Femur (tissue), 1 donor: ENCODE measurements around the gene EBI3.
"Not testable (repeated sequence)": the region's sequence is repeated elsewhere in the genome, so short reads cannot be mapped to it uniquely, and the experiment has no call there.

Source experiments
- DNase-seq: peaks from one replicate; pipeline ENCODE4 v3.0.0-alpha.2; 2017

Gene EBI3

GRCh38 chr19:4229179-4229931 lies at the start of gene EBI3:
Gene EBI3, plus strand, starts transcription at chr19:4229523. Its CDS starts 28 bp downstream, at chr19:4229551.
- DNase-seq = no peak

DNA sequence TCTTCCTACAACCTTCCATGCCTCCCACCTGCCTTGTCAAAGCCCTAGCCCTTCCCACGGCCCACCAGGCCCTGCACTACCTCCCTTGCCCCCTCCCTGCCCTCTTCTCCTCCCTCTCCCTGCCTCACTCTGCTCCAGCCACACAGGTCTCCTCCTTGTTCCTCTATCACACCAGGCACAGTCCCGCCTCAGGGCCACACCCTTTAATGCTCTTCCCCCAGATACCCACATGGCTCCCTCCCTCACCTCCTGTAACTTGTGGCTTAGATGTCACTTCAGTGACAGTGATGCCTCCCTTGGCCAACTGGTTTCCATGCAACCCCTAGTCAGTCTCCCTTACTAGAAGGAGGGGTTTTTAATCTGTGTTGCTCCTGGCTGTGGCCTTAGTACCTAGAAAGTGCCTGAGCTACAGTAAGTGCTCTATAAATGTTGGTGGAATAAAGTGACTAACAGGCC lies 48.2 kb upstream of the EBI3 start:
- DNase-seq = no peak

DNA sequence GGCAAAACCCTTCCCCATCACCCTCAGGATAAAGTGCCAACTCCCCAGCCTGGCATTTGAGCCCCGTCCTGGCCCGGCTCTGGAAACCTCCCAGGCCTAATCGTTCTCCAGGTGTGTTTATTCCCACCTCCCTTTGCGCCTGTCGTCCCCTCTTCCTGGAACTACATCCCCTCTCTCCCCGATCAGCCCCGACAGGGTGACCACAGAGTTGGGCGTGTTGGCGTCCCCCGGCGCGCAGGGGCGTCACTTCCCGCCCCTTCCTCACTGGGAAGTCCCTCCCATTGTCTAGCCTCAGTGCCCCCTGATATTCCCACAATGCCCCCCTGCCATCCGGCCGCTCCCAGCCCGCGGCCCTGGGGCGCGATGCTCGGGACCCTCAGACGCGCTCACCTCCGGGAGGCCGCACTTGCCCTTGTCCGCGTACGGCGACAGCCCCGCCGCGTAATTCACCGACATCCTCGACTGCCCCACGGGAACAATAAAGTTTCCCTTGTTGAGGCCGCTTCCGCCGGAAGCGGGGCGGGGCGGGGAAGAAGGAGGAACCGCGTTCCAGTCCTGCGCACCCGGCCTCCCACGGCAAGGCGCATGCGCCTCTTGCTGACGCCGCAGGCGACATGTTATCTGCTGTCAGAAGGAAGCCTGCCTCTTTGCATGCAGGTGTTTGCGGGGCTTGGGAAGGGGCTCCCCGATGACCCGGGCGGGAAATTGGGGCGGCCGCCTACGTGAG lies 47.1 kb upstream of the EBI3 start, which contains the start of the genes ANKRD24 and SIRT6:
Gene ANKRD24 (plus strand): TSS at position 606 of the 727 bp plus-strand sequence. CDS start 3,737 bp downstream, outside the sequence.
Gene SIRT6 (minus strand): TSS at position 480 of the 727 bp plus-strand sequence. CDS start 24 bp downstream, at position 456.
- peak; percentile 96 for DNase-seq

GRCh38 chr19:4183967-4184717 lies 45.2 kb upstream of the EBI3 start:
- DNase-seq = peak; percentile 38

DNA sequence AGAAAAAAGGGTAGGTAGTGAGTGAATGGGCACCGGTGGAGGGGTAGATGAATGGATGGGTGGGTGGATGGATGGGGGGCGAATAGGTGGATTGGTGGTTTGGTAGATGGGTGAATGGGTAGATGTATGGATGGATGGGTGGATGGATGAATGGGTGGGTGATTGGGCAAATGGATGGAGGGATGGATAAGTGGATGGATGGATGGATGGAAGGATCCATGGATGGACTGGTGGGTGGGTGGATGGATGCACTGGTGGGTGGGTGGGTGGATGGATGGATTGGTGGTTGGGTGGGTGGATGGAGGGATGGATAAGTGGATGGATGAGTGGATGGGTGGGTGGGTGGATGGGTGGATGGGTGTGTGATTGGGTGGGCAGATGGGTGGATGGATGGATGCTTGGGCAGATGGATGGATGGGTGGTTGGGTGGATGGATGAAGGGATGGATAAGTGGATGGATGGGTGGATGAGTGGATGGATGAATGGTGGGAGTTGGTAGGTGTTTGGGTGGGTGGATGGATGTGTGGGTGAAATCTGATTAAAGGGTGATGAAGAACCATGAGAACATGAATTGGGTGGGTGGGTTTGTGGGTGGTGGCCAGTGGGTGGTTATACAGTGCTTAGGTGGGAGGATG lies 44.5 kb upstream of the EBI3 start:
- no peak for DNase-seq

GRCh38 chr19:4185413-4186086 lies 43.8 kb upstream of the EBI3 start:
- DNase-seq = no peak

- peak; percentile 69 for DNase-seq
Measured at GRCh38 chr19:4186087-4186993, 43.0 kb upstream of the EBI3 start.

GRCh38 chr19:4187313-4188122 lies 41.8 kb upstream of the EBI3 start:
- DNase-seq = no peak

DNA sequence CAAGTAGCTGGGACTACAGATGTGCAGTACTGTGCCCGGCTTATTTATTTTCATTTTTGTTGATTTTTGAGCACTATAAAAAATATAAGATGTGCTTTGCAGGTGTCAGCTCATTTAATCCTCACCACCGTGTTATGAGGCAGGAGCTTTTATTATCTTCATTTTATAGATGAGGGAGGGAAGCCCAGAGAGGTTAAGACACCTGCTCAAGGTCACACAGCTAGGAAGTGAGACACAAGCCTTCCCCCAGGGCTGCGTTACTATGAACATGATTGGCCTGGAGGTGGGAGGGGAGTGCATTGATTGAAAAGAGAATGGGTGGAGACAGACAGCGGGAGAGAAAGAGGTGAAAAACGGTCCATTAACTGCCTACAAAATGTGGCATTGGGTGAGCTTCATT lies 39.7 kb upstream of the EBI3 start:
- DNase-seq = no peak

DNA sequence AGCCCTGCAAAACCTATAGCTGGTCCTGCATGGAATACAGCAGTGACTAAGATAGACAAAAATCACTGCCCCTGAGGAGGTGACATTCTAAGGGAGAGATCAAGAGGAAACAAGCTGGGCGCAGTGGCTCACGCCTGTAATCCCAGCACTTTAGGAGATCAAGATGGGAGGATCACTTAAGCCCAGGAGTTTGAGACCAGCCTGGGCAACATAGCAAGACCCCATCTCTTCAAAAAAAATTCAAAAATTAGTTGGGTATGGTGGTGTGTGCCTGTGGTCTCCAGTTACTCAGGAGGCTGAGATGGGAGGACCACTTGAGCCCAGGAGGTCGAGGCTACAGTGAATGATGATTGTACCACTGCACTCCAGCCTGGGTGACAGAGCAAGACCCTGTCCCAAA lies 36.8 kb upstream of the EBI3 start:
- DNase-seq = not testable (repeated sequence)

DNA sequence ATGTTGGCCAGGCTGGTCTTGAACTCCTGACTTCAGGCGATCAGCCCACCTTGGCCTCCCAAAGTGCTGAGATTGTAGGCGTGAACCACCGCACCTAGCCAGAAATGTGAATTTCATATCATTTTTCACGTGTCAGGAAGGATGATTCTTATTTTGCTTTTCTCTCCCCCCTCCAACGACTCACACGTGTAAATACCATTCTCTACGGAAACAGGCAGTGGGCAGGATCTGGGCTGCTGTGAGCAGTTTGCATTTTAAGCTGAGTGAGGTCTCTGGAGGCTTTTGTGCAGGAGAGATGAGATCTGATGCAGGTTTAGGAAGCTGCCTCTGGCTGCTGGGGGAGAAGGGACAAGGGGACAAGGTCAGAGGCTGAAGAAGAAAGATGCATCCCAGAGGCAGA lies 35.0 kb upstream of the EBI3 start:
- no peak for DNase-seq

GRCh38 chr19:4196009-4196408 lies 33.3 kb upstream of the EBI3 start:
- no peak for DNase-seq

- DNase-seq = no peak
Measured at GRCh38 chr19:4196587-4197148, 32.7 kb upstream of the EBI3 start.

GRCh38 chr19:4197228-4197624 lies 32.1 kb upstream of the EBI3 start:
- DNase-seq = no peak

GRCh38 chr19:4197625-4198466 lies 31.5 kb upstream of the EBI3 start:
- no peak for DNase-seq

DNA sequence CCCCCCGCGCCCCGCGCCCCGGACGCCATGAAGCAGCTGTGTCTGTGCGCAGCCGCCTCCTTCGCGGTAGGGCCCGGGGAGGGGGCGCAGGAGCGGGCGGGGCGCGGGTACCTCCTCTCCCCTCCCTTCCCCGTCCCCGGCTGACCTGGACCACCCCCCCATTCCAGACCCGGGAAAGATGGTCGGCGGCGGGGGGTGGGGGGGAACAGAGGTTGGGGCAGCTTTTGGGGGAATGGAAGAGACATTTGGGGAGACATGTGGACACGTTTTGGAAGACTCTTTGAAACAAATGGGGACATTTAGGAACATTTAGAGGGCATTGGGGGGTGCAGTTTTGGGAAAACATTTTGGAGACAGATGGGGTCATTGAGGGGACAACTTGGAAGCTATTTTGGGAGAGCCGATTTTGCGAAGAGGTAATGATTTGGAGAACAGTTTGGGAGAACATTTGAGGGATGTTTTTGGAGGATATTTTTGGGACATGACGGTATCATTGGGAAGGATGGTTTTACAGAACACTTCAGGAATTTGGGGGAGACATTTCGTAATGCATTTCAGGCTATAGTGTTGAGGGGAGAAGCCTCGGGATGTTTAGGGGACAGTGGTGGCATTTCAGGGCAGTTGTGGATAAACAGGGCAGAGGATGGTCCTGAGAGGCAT lies 30.7 kb upstream of the EBI3 start:
- DNase-seq = no peak

DNA sequence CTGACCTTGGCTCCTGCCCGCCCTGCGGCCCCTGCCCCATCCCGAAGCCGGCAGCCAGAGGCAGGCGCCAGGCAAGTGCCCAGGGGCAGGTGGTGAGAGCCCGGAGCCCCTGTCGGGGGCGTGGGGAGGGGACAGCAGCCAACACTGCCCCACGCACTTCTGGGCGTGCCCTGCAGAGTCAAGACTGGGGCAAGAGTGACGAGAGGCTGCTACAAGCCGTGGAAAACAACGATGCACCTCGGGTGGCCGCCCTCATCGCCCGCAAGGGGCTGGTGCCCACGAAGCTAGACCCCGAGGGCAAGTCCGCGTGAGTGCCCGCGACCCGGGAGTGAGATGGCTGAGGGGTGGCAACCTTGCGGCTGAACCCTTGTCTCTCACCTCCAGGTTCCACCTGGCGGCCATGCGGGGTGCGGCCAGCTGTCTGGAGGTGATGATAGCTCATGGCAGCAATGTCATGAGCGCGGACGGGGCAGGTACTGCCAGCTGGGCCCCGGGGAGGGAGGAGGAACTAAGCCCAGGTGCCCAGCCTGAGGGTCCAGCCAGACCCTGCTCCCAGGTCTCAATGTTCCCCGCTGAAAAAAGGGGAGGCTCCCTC lies 29.5 kb upstream of the EBI3 start:
- DNase-seq = no peak
